ENCODE data around the gene LRPPRC. TPM values are rescaled to one million over a fixed set of nuclear protein-coding genes. Genes with fewer than 3 reads are reported as not detected.

Gene LRPPRC
- total RNA-seq, 1 donor: 57.2 TPM

- Histone ChIP-seq H2AFZ (ENCODE audit: low read length) (no peak overlapping the region), H3K4me3 (ENCODE audit: insufficient read depth, low read length) (no peak overlapping the region), H3K36me3 (ENCODE audit: insufficient read depth, low read length) (peaks cover 23% of the 10 kb centered on the region), H4K20me1 (ENCODE audit: insufficient read depth, low read length) (no peaks in the 10 kb centered on the region), H3K79me2 (ENCODE audit: insufficient read depth, low read length) (no peaks in the 10 kb centered on the region), H3K27ac (ENCODE audit: low read depth, low read length) (no peak overlapping the region), H3K4me2 (ENCODE audit: insufficient read depth, low read length) (no peak overlapping the region), H3K9me3 (ENCODE audit: low read depth, low read length) (no peaks in the 10 kb centered on the region), H3K4me1 (ENCODE audit: insufficient read depth, low read length) (no peaks in the 10 kb centered on the region), H3K27me3 (ENCODE audit: insufficient read depth, low read length) (no peaks in the 10 kb centered on the region)
- no peak for TF ChIP-seq CTCF (IDR thresholded peaks at IDR 0.05; ENCODE audit: extremely low read depth, low read depth, low read length)
- no peak for DNase-seq (ENCODE audit: insufficient read length, low spot score, missing footprints)
These were observed 110.6 kb downstream of the LRPPRC start for GRCh38 chr2:43885132-43885632.

- Histone ChIP-seq H3K27ac (ENCODE audit: low read depth, low read length) (no peak overlapping the region), H3K4me2 (ENCODE audit: insufficient read depth, low read length) (no peak overlapping the region), H3K4me3 (ENCODE audit: insufficient read depth, low read length) (no peak overlapping the region), H3K36me3 (ENCODE audit: insufficient read depth, low read length) (peaks cover 18% of the 10 kb centered on the region), H4K20me1 (ENCODE audit: insufficient read depth, low read length) (no peaks in the 10 kb centered on the region), H3K79me2 (ENCODE audit: insufficient read depth, low read length) (no peaks in the 10 kb centered on the region), H2AFZ (ENCODE audit: low read length) (no peak overlapping the region), H3K9me3 (ENCODE audit: low read depth, low read length) (no peaks in the 10 kb centered on the region), H3K4me1 (ENCODE audit: insufficient read depth, low read length) (no peaks in the 10 kb centered on the region), H3K27me3 (ENCODE audit: insufficient read depth, low read length) (no peaks in the 10 kb centered on the region)
- DNase-seq (ENCODE audit: insufficient read length, low spot score, missing footprints): no peak
- no peak for TF ChIP-seq CTCF (IDR thresholded peaks at IDR 0.05; ENCODE audit: extremely low read depth, low read depth, low read length)
These were observed 111.1 kb downstream of the LRPPRC start for GRCh38 chr2:43884689-43885088.

GRCh38 chr2:43882312-43882711 is 113.5 kb downstream of the LRPPRC start:
- TF ChIP-seq CTCF (IDR thresholded peaks at IDR 0.05; ENCODE audit: extremely low read depth, low read depth, low read length): no peak
- H2AFZ ChIP-seq (ENCODE audit: low read length): no peak overlapping the region

GRCh38 chr2:43880952-43881351 is 114.8 kb downstream of the LRPPRC start:
- DNase-seq (ENCODE audit: insufficient read length, low spot score, missing footprints): no peak
- no peaks in the 10 kb centered on the region for H3K79me2 ChIP-seq (ENCODE audit: insufficient read depth, low read length)
- H3K36me3 ChIP-seq (ENCODE audit: insufficient read depth, low read length): no peaks in the 10 kb centered on the region
- H4K20me1 ChIP-seq (ENCODE audit: insufficient read depth, low read length): no peaks in the 10 kb centered on the region
- no peak overlapping the region for H3K4me2 ChIP-seq (ENCODE audit: insufficient read depth, low read length)
- no peak overlapping the region for H3K4me3 ChIP-seq (ENCODE audit: insufficient read depth, low read length)
- H3K9me3 ChIP-seq (ENCODE audit: low read depth, low read length): no peaks in the 10 kb centered on the region
- no peak overlapping the region for H2AFZ ChIP-seq (ENCODE audit: low read length)
- no peak for TF ChIP-seq CTCF (IDR thresholded peaks at IDR 0.05; ENCODE audit: extremely low read depth, low read depth, low read length)
- H3K27ac ChIP-seq (ENCODE audit: low read depth, low read length): no peak overlapping the region
- H3K4me1 ChIP-seq (ENCODE audit: insufficient read depth, low read length): no peaks in the 10 kb centered on the region
- no peaks in the 10 kb centered on the region for H3K27me3 ChIP-seq (ENCODE audit: insufficient read depth, low read length)

More at GRCh38 chr2:43882312-43882711, 113.5 kb downstream of the LRPPRC start:
- Histone ChIP-seq H4K20me1 (ENCODE audit: insufficient read depth, low read length) (no peaks in the 10 kb centered on the region), H3K9me3 (ENCODE audit: low read depth, low read length) (no peaks in the 10 kb centered on the region), H3K79me2 (ENCODE audit: insufficient read depth, low read length) (no peaks in the 10 kb centered on the region), H3K4me3 (ENCODE audit: insufficient read depth, low read length) (no peak overlapping the region), H3K4me1 (ENCODE audit: insufficient read depth, low read length) (no peaks in the 10 kb centered on the region), H3K27me3 (ENCODE audit: insufficient read depth, low read length) (no peaks in the 10 kb centered on the region), H3K4me2 (ENCODE audit: insufficient read depth, low read length) (no peak overlapping the region), H3K27ac (ENCODE audit: low read depth, low read length) (no peak overlapping the region), H3K36me3 (ENCODE audit: insufficient read depth, low read length) (no peaks in the 10 kb centered on the region)
- DNase-seq (ENCODE audit: insufficient read length, low spot score, missing footprints): no peak

Data from osteoblast (primary cell).